T-helper 1 cell treated with Interleukin-12 subunit alpha and Interleukin-12 subunit beta and Interleukin-4 antibody, amounts not matched to agents 30 μg/mL and 1 μg/mL, for 36 hours (primary cell): ENCODE results near the gene SPIN3.

Experiments used
- H3K27ac Mint-ChIP-seq: one replicate; pipeline ENCODE4 v1.8.0; 2021; ENCODE audit warnings: mild to moderate bottlenecking, mixed read lengths
- H3K27me3 Mint-ChIP-seq: one replicate; pipeline ENCODE4 v1.8.0; 2021; ENCODE audit warnings: low read depth, mixed read lengths
- H3K36me3 Mint-ChIP-seq: one replicate; pipeline ENCODE4 v1.8.0; 2021; ENCODE audit warnings: low read depth, mixed read lengths
- H3K4me1 Mint-ChIP-seq: one replicate; pipeline ENCODE4 v1.8.0; 2021; ENCODE audit warnings: low read depth, mixed read lengths
- H3K4me3 Mint-ChIP-seq: one replicate; pipeline ENCODE4 v1.8.0; 2021; ENCODE audit warnings: mild to moderate bottlenecking, moderate library complexity, mixed read lengths
- H3K9me3 Mint-ChIP-seq: one replicate; pipeline ENCODE4 v1.8.0; 2021; ENCODE audit warnings: mixed read lengths

The SPIN3 gene

DNA sequence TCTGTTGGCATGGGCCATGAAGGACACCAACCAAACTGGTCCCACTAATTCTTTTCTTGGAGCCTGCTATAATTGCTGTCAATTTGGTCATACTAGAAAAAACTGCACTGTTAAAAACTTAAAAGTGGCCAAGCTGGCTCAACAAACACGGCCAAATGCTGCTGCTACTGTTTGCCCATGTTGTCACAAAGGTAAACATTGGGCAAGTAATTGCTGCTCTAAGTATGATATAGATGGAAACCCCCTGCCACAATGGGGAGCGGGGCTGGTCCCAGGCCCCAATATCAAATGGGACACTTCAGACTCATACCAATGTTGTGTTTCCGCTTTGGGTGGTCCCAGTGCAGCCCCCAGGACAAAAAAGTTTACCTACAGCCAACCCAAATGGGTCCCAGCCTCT lies 52.1 kb downstream of the SPIN3 start:
- H3K4me3 Mint-ChIP-seq = no peak overlapping the region
- no peaks in the 10 kb centered on the region for H3K4me1 Mint-ChIP-seq
- H3K36me3 Mint-ChIP-seq = no peaks in the 10 kb centered on the region
- H3K27me3 Mint-ChIP-seq = no peaks in the 10 kb centered on the region
- peaks cover 14% of the 10 kb centered on the region for H3K9me3 Mint-ChIP-seq
- no peak overlapping the region for H3K27ac Mint-ChIP-seq
